ENCODE measurements around the gene GAB2.
"Not testable (repeated sequence)": the region's sequence is repeated elsewhere in the genome, so short reads cannot be mapped to it uniquely, and the experiment has no call there.

The GAB2 gene

DNA sequence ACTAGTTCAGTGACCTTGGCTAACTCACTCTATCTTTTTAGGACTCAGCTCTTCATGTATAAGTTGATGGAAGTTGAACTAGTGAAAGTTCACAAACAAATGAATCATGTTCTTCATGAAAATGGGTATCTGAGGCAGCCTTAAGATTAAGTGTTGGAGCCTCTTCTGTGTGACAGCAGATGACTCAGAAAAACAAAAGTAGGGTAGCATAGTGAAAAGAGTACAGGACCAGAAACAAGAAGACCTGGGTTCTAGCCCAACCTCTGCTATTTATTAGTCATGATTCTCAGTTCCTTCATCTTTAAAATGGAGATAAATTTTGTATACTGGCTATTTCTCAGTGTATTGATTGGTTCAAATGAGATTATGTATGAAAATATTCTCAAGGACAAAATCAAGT lies 168.7 kb downstream of the GAB2 start:
- peaks cover 18% of the 10 kb centered on the region for H3K4me1 ChIP-seq (ENCODE audit: control insufficient read depth, insufficient read depth, low read length)
- H3K36me3 ChIP-seq (ENCODE audit: insufficient read depth, low read length) = peaks cover 5% of the 10 kb centered on the region
- no peak overlapping the region for H3K4me2 ChIP-seq (ENCODE audit: low read length)
- H3K27me3 ChIP-seq (ENCODE audit: control insufficient read depth, insufficient read depth, low read length) = no peaks in the 10 kb centered on the region
- no peak overlapping the region for H3K9ac ChIP-seq (ENCODE audit: low read depth, low read length)
- no peak overlapping the region for H3K4me3 ChIP-seq (ENCODE audit: low read length)
- no peaks in the 10 kb centered on the region for H3K9me3 ChIP-seq (replicated peaks; ENCODE audit: low read length)

DNA sequence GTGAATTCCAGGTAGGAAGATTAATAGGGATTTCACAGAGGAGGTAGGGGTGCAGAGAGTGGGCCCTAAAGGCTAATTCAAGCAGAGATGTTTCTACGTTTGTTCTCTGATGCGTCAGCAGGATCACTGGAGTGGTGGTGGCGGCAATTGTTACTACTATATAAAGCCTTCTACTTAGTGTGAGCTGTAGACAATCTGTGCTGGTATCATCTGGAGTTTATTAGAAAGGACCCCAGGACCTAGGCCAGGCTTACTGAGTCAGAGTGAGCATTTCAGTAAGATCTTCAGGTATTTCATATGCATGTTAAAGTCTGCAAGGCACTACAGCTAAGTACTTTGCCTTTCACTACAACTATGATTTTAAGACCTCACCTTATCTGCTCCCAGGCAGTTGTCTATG lies 169.4 kb downstream of the GAB2 start:
- Histone ChIP-seq H3K27me3 (ENCODE audit: control insufficient read depth, insufficient read depth, low read length) (no peaks in the 10 kb centered on the region), H3K4me3 (ENCODE audit: low read length) (no peak overlapping the region), H3K9me3 (replicated peaks; ENCODE audit: low read length) (no peaks in the 10 kb centered on the region), H3K36me3 (ENCODE audit: insufficient read depth, low read length) (peaks cover 5% of the 10 kb centered on the region), H3K4me1 (ENCODE audit: control insufficient read depth, insufficient read depth, low read length) (peaks cover 16% of the 10 kb centered on the region), H3K9ac (ENCODE audit: low read depth, low read length) (no peak overlapping the region), H3K4me2 (ENCODE audit: low read length) (no peak overlapping the region)

DNA sequence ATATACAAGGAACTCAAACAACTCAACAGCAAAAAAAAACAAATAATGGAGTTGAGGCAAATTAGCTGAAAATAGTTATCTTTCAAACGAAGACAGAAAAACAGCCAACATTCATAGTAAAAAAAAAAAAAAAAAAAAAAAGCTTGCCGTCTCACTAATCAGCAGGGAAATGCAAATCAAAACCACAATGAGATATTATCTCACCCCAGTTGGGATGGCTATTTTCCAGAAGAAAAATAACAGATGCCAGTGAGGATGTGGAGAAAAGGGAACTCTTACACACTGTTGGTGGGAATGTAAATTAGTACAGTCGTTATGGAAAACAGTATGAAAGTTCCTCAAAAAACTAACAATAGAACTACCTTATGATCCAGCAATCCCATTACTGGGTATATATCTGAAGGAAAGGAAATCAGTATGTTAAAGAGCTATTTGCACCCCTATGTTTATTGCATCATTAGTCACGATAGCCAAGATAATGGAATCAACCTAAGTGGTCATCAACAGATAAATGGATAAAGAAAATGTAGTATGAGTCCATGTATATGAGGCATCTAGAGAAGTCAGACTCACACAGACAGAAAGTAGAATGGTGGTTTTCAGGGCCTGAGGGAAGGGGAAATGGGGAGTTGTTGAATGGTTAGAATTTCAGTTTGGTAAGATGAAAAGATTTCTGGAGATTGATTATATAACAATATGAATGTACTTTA lies 172.9 kb downstream of the GAB2 start:
- no peak overlapping the region for H3K9ac ChIP-seq (ENCODE audit: low read depth, low read length)
- H3K27me3 ChIP-seq (ENCODE audit: control insufficient read depth, insufficient read depth, low read length) = no peaks in the 10 kb centered on the region
- peaks cover 4% of the 10 kb centered on the region for H3K4me1 ChIP-seq (ENCODE audit: control insufficient read depth, insufficient read depth, low read length)
- peaks cover 3% of the 10 kb centered on the region for H3K36me3 ChIP-seq (ENCODE audit: insufficient read depth, low read length)
- no peak overlapping the region for H3K4me2 ChIP-seq (ENCODE audit: low read length)
- H3K4me3 ChIP-seq (ENCODE audit: low read length) = no peak overlapping the region
- no peaks in the 10 kb centered on the region for H3K9me3 ChIP-seq (replicated peaks; ENCODE audit: low read length)

DNA sequence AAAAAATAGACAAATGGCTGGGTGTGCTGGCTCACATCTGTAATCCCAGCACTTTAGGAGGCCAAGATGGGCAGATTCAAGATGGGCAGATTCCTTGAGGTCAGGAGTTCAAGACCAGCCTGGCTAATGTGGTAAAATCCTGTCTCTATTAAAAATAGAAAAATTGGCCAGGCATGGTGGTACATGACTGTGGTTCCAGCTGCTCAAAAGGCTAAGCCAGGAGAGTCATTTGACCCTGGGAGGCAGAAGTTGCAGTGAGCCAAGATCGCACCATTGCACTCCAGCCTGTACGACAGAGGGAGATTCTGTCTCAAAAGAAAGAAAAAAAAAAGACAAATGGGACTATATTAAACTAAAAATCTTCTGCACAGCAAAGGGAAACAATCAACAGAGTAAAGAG lies 173.5 kb downstream of the GAB2 start:
- H3K4me2 ChIP-seq (ENCODE audit: low read length) = no peak overlapping the region
- H3K4me3 ChIP-seq (ENCODE audit: low read length) = no peak overlapping the region
- H3K36me3 ChIP-seq (ENCODE audit: insufficient read depth, low read length) = peaks cover 3% of the 10 kb centered on the region
- H3K9ac ChIP-seq (ENCODE audit: low read depth, low read length) = no peak overlapping the region
- no peaks in the 10 kb centered on the region for H3K27me3 ChIP-seq (ENCODE audit: control insufficient read depth, insufficient read depth, low read length)
- peaks cover 4% of the 10 kb centered on the region for H3K4me1 ChIP-seq (ENCODE audit: control insufficient read depth, insufficient read depth, low read length)
- H3K9me3 ChIP-seq (replicated peaks; ENCODE audit: low read length) = no peaks in the 10 kb centered on the region

DNA sequence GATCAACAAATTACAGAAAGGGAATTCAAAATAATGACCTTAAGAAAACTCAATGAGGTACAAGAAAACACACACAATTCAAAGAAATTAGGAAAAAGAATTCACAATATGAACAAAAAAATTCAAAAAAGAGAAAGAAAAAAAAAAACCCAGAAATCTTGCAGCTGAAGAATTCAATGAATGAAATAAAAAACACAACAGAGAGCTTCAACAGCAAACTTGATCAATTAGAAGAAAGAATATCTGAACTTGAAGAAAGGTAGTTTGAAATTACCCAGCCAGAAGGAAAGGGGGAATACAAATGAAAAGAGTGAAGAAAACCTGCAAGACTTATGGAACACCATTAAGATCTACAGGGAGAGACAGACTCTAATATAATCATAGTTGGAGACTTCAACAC lies 176.1 kb downstream of the GAB2 start:
- peaks cover 4% of the 10 kb centered on the region for H3K4me1 ChIP-seq (ENCODE audit: control insufficient read depth, insufficient read depth, low read length)
- H3K4me3 ChIP-seq (ENCODE audit: low read length) = no peak overlapping the region
- peaks cover 3% of the 10 kb centered on the region for H3K36me3 ChIP-seq (ENCODE audit: insufficient read depth, low read length)
- H3K9me3 ChIP-seq (replicated peaks; ENCODE audit: low read length) = no peaks in the 10 kb centered on the region
- no peaks in the 10 kb centered on the region for H3K27me3 ChIP-seq (ENCODE audit: control insufficient read depth, insufficient read depth, low read length)
- H3K9ac ChIP-seq (ENCODE audit: low read depth, low read length) = no peak overlapping the region
- no peak overlapping the region for H3K4me2 ChIP-seq (ENCODE audit: low read length)

DNA sequence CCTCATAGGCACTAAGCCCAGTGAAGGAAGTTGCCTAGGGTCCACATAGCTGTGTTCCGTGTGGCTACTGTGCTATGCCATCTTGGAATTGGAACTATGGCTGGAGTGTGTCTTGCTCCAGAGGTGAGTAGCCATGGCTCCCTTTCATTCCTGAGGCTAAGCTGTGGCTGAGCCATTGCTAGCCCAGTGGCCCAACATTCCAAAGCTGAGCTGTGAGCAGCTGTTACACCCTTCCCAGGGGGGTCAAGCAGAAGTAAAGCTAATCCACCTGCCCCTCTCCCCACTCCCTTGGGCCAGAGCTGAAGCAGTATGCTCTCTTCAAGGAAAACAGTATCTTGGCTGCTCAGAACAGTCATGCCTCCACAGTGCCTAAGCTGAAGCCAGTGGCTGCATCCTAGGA lies 177.8 kb downstream of the GAB2 start:
- H3K9me3 ChIP-seq (replicated peaks; ENCODE audit: low read length) = no peaks in the 10 kb centered on the region

DNA sequence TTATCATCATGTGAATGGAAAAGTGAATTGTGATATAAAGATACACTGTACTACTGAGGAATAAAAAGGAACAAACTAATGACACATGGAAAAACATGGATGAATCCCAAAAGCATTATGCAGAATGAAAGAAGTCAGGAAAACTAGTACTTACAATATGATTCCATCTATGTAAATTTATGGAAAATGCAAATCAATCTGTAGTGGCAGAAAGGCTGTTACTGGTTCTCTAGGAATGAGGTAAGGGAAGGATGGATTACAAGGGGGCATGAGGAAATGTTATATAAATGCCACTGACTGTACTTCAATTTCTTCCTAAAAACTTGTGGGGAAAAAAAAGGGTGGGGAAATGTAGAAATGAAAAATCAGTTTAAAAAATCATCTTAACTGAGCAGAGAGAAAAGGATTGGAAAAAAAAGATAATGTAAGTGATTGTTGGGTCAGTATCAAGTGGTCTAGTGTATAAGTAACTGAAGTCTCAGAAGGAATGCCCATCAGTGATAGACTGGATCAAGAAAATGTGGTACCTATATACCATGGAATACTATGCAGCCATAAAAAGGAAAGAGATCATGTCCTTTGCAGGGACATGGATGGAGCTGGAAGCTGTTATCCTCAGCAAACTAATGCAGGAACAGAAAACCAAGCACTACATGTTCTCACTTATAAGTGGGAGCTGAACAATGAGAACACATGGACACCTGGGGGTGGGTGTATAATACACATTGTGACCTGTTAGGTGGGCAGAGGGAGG lies 180.2 kb downstream of the GAB2 start:
- H3K4me2 ChIP-seq (ENCODE audit: low read length) = no peak overlapping the region
- H3K9ac ChIP-seq (ENCODE audit: low read depth, low read length) = no peak overlapping the region
- H3K27me3 ChIP-seq (ENCODE audit: control insufficient read depth, insufficient read depth, low read length) = no peaks in the 10 kb centered on the region
- peaks cover 3% of the 10 kb centered on the region for H3K36me3 ChIP-seq (ENCODE audit: insufficient read depth, low read length)
- H3K4me1 ChIP-seq (ENCODE audit: control insufficient read depth, insufficient read depth, low read length) = peaks cover 2% of the 10 kb centered on the region
- H3K4me3 ChIP-seq (ENCODE audit: low read length) = no peak overlapping the region
- H3K9me3 ChIP-seq (replicated peaks; ENCODE audit: low read length) = no peaks in the 10 kb centered on the region

More for the DNA sequence above, 177.8 kb downstream of the GAB2 start:
- H3K9ac ChIP-seq (ENCODE audit: low read depth, low read length) = no peak overlapping the region
- peaks cover 4% of the 10 kb centered on the region for H3K4me1 ChIP-seq (ENCODE audit: control insufficient read depth, insufficient read depth, low read length)
- H3K27me3 ChIP-seq (ENCODE audit: control insufficient read depth, insufficient read depth, low read length) = no peaks in the 10 kb centered on the region
- no peak overlapping the region for H3K4me2 ChIP-seq (ENCODE audit: low read length)
- peaks cover 3% of the 10 kb centered on the region for H3K36me3 ChIP-seq (ENCODE audit: insufficient read depth, low read length)
- H3K4me3 ChIP-seq (ENCODE audit: low read length) = no peak overlapping the region

DNA sequence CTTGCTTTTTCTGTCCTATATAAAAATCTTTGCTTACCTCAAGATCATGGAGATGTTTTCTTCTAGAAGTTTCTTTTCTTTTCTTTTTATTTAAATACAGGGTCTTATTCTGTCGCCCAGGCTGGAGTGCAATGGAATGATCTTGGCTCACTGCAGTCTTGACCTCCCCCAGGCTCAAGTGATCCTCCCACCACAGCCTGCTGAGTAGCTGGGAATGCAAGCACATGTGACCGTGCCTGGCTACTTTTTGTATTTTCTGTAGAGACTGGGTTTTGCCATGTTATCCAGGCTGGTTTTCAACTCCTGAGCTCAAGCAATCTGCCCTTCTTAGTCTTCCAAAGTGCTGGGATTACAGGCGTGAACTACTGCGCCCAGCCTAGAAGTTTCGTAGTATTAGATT lies 183.6 kb downstream of the GAB2 start:
- Histone ChIP-seq H3K9me3 (replicated peaks; ENCODE audit: low read length) (no peaks in the 10 kb centered on the region), H3K27me3 (ENCODE audit: control insufficient read depth, insufficient read depth, low read length) (no peaks in the 10 kb centered on the region), H3K4me3 (ENCODE audit: low read length) (no peak overlapping the region), H3K4me1 (ENCODE audit: control insufficient read depth, insufficient read depth, low read length) (peaks cover 12% of the 10 kb centered on the region), H3K9ac (ENCODE audit: low read depth, low read length) (no peak overlapping the region), H3K36me3 (ENCODE audit: insufficient read depth, low read length) (no peaks in the 10 kb centered on the region), H3K4me2 (ENCODE audit: low read length) (no peak overlapping the region)

DNA sequence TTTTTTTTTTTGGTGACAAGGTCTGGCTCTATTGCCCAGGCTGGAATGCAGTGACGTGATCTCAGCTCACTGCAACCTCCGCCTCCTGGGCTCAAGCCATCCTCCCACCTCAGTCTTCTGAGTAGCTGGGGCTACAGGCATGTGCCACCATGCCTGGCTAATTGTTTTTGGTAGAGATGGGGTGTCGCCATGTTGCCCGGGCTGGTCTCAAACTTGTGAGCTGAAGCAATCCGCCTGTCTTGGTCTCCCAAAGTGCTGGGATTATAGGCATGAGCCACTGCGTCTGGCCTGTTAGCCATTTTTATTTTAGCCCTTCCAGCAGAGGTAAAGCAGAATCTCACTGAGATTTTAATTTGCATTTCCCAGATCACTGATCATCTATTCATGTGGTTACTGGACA lies 184.6 kb downstream of the GAB2 start:
- not testable (repeated sequence) for H3K27me3 ChIP-seq (ENCODE audit: control insufficient read depth, insufficient read depth, low read length); H3K4me3 ChIP-seq (ENCODE audit: low read length); H3K9me3 ChIP-seq (replicated peaks; ENCODE audit: low read length); H3K4me2 ChIP-seq (ENCODE audit: low read length); H3K36me3 ChIP-seq (ENCODE audit: insufficient read depth, low read length); H3K9ac ChIP-seq (ENCODE audit: low read depth, low read length)
- H3K4me1 ChIP-seq (ENCODE audit: control insufficient read depth, insufficient read depth, low read length) = peaks cover 12% of the 10 kb centered on the region

DNA sequence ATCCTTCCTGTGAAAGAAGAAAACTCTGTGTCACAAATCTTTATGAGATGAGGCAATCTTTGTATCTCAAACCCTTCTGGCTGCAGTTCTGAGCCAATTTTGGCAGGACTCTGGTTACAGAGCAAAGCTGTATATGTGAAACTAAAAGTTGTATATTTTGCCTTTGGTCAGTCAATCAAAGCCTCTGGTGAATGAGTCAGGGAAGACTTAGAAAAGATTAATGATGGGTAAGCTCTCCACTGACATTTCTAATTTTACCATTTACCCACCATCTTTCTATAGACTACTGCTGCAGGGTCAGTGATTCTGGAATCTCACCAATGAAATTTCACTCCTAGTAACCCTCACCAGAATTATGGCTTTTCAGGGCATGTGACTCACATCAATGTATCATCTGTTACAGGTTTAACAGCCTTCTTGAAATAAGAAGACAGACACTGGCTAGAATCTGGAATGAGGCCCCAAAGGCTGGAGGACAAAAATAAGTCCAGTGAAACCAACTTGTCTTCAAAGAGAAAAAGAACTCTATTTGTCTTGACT lies 185.6 kb downstream of the GAB2 start:
- Histone ChIP-seq H3K4me1 (ENCODE audit: control insufficient read depth, insufficient read depth, low read length) (peaks cover 12% of the 10 kb centered on the region), H3K4me2 (ENCODE audit: low read length) (no peak overlapping the region), H3K4me3 (ENCODE audit: low read length) (no peak overlapping the region), H3K9me3 (replicated peaks; ENCODE audit: low read length) (no peaks in the 10 kb centered on the region), H3K27me3 (ENCODE audit: control insufficient read depth, insufficient read depth, low read length) (no peaks in the 10 kb centered on the region), H3K36me3 (ENCODE audit: insufficient read depth, low read length) (no peaks in the 10 kb centered on the region), H3K9ac (ENCODE audit: low read depth, low read length) (no peak overlapping the region)

DNA sequence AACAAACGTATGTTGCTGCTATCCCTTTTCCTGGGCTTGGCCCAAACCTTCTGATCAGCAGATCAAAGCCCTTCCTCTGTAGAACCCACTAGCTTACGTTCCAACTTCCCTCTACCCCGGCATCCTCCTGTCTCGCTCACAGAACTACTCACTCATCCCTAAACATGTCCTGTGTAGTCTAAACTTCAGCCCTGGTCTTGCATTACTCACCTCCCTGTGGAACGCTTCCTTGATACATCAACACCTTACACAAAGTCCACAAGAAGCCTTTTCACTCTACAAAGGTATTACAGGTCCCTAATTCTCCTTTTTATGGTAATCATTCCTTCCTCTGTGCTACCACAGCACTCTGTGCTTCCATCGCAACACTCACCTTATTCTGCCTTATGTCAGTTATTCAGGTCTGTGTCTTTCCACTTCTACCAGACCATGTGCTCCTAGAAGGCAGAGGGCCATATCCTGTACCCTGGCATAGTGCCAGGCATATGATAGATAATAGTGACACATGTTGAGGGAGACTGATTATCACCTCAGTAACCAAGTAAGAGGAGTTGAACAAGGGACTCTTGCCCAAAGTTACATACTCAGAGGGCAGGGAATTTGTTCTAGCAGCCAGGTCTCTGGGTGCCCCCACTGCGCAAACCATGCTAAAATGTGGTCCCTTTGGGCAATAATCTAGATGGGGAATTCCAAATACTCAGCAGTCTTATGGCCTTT lies 187.3 kb downstream of the GAB2 start:
- no peak overlapping the region for H3K4me3 ChIP-seq (ENCODE audit: low read length)
- H3K4me2 ChIP-seq (ENCODE audit: low read length) = no peak overlapping the region
- peaks cover 12% of the 10 kb centered on the region for H3K4me1 ChIP-seq (ENCODE audit: control insufficient read depth, insufficient read depth, low read length)
- no peak overlapping the region for H3K9ac ChIP-seq (ENCODE audit: low read depth, low read length)
- H3K9me3 ChIP-seq (replicated peaks; ENCODE audit: low read length) = no peaks in the 10 kb centered on the region
- no peaks in the 10 kb centered on the region for H3K27me3 ChIP-seq (ENCODE audit: control insufficient read depth, insufficient read depth, low read length)
- peaks cover 1% of the 10 kb centered on the region for H3K36me3 ChIP-seq (ENCODE audit: insufficient read depth, low read length)
